Thyroid gland (tissue), 4 donors: ENCODE data around the gene TNS4. TPM values are rescaled to one million over a fixed set of nuclear protein-coding genes. Genes with fewer than 3 reads are reported as not detected.
A peak's percentile ranks its signal among the peaks of the same experiment; 100 is the strongest.

Experiments
- DNase-seq, 2 donors: peaks; one replicate each; pipeline ENCODE4 v3.0.0-alpha.2; 2019
- H3K27ac ChIP-seq, 3 donors: fragments of 200-600 bp; sonication (generic); 1 replicate in 2 of 3; 2 replicates in 1 of 3; pipeline ENCODE4 v1.5.1; 2016 to 2019; ENCODE audit warnings: mild to moderate bottlenecking in 1 of 3, moderate library complexity in 1 of 3
- H3K27me3 ChIP-seq: fragments of 200-600 bp; sonication (generic); one replicate; pipeline ENCODE4 v1.5.1; 2019
- H3K36me3 ChIP-seq, 2 donors: fragments of 200-600 bp; sonication (generic); one replicate each; pipeline ENCODE4 v1.5.1; 2016 to 2019
- H3K4me1 ChIP-seq, 2 donors: fragments of 200-600 bp; sonication (generic); one replicate each; pipeline ENCODE4 v1.5.1; 2017 to 2019
- H3K4me3 ChIP-seq, 3 donors: fragments of 200-600 bp; sonication (generic); replicated peaks in 1 of 3; 1 replicate in 2 of 3; 2 replicates in 1 of 3; pipeline ENCODE4 v1.5.1; 2016; ENCODE audit warnings: mild to moderate bottlenecking in 1 of 3
- H3K9me3 ChIP-seq: fragments of 200-600 bp; sonication (generic); one replicate; pipeline ENCODE4 v1.5.1; 2017
- CTCF ChIP-seq, 6 experiments: fragments of 200-600 bp in 3 of 6; fragments of 450-650 bp in 3 of 6; sonication (generic) in 3 of 6; IDR thresholded peaks; one replicate each; pipeline ENCODE4 v1.5.1; 2016 to 2019; ENCODE audit warnings: antibody characterized with exemption in 6 of 6, mild to moderate bottlenecking in 2 of 6, inconsistent platforms in 1 of 6, moderate library complexity in 1 of 6
- POLR2A ChIP-seq, 2 donors: fragments of 450-650 bp; IDR thresholded peaks; one replicate each; pipeline ENCODE4 v1.6.1; 2017; ENCODE audit warnings: antibody characterized with exemption in 2 of 2, mild to moderate bottlenecking in 2 of 2, moderate library complexity in 1 of 2
- WGBS, 2 donors: methylation state at CpG; one replicate each; pipeline ENCODE4 v1.1.5; 2017; 5-methylcytosine and 5-hydroxymethylcytosine counted together
- intact Hi-C: fragments of 100-400 bp; cut with DNase I; formaldehyde crosslinking; loops from one replicate; pipeline ENCODE4 v1.15.1; 2023
- total RNA-seq, 4 donors: library from RNA; depleted of rRNA; stranded (reverse); fragments of >200 nt; gene quantifications; one replicate each; pipeline ENCODE4 v1.2.3, GENCODE V29; 2016

Gene TNS4
- total RNA-seq, 4 donors from 2014 or later = 5.4 to 24.7 (median 16.2) TPM

- peak overlapping the region in 1 of 3 donors; percentile 0 for H3K27ac ChIP-seq
- H3K27me3 ChIP-seq = no peaks in the 10 kb centered on the region
- no peak overlapping the region for H3K4me3 ChIP-seq
- WGBS, 2 donors = 90 to 91% methylated on average over 14 of the region's 14 CpGs
- intact Hi-C loops = no loop called here
- DNase-seq = no peak
- no peaks in the 10 kb centered on the region for H3K9me3 ChIP-seq
- TF ChIP-seq POLR2A (IDR thresholded peaks at IDR 0.05) (no peak), CTCF (IDR thresholded peaks at IDR 0.05) (no peak)
- H3K36me3 ChIP-seq = no peaks in the 10 kb centered on the region
- peaks cover 3 to 24% of the 10 kb centered on the region in 2 donors for H3K4me1 ChIP-seq
These were observed 19.6 kb upstream of the TNS4 start for GRCh38 chr17:40520991-40521453.

GRCh38 chr17:40519089-40519775 lies 17.8 kb upstream of the TNS4 start:
- no peaks in the 10 kb centered on the region for H3K27me3 ChIP-seq
- H3K36me3 ChIP-seq = no peaks in the 10 kb centered on the region
- no peak overlapping the region for H3K4me3 ChIP-seq
- intact Hi-C loops = no loop called here
- TF ChIP-seq CTCF (IDR thresholded peaks at IDR 0.05) (no peak), POLR2A (IDR thresholded peaks at IDR 0.05) (no peak)
- H3K27ac ChIP-seq = peak overlapping the region in 1 of 3 donors; percentile 52
- peaks cover 3 to 24% of the 10 kb centered on the region in 2 donors for H3K4me1 ChIP-seq
- DNase-seq = peak in 1 of 2 donors; percentile 1
- WGBS, 2 donors = 89 to 95% methylated on average over 4 of the region's 5 CpGs
- H3K9me3 ChIP-seq = no peaks in the 10 kb centered on the region

- H3K4me3 ChIP-seq = no peak overlapping the region
- peak overlapping the region in 1 of 3 donors; percentile 52 for H3K27ac ChIP-seq
- H3K27me3 ChIP-seq = no peaks in the 10 kb centered on the region
- DNase-seq = peak in 1 of 2 donors; percentile 7
- no peaks in the 10 kb centered on the region for H3K36me3 ChIP-seq
- peaks cover 3 to 24% of the 10 kb centered on the region in 2 donors for H3K4me1 ChIP-seq
- intact Hi-C loops = no loop called here
- 74 to 89% methylated on average over 5 of the region's 5 CpGs for WGBS, 2 donors
- no peak for TF ChIP-seq CTCF (IDR thresholded peaks at IDR 0.05)
- TF ChIP-seq POLR2A (IDR thresholded peaks at IDR 0.05) = no peak
- no peaks in the 10 kb centered on the region for H3K9me3 ChIP-seq
These were observed 17.1 kb upstream of the TNS4 start for GRCh38 chr17:40518401-40519088.

- 94 to 99% methylated on average over 4 of the region's 4 CpGs for WGBS, 2 donors
- Histone ChIP-seq H3K4me3 (no peak overlapping the region), H3K4me1 (peaks cover 2 to 24% of the 10 kb centered on the region in 2 donors), H3K27me3 (no peaks in the 10 kb centered on the region), H3K9me3 (no peaks in the 10 kb centered on the region), H3K27ac (peak overlapping the region in 1 of 3 donors; percentile 52), H3K36me3 (no peaks in the 10 kb centered on the region)
- intact Hi-C loops = no loop called here
- DNase-seq = no peak
- no peak for TF ChIP-seq POLR2A (IDR thresholded peaks at IDR 0.05)
- no peak for TF ChIP-seq CTCF (IDR thresholded peaks at IDR 0.05)
These were observed 16.6 kb upstream of the TNS4 start for GRCh38 chr17:40517981-40518380.

- no peak overlapping the region for H3K27ac ChIP-seq
- H3K4me3 ChIP-seq = no peak overlapping the region
- 90 to 91% methylated on average over 2 of the region's 2 CpGs for whole genome bisulfite sequencing, 2 donors
- H3K4me1 ChIP-seq = peaks cover 0 to 25% of the 10 kb centered on the region in 2 donors
- H3K27me3 ChIP-seq = no peaks in the 10 kb centered on the region
- peak in 1 of 2 donors; percentile 0 for DNase-seq
- H3K36me3 ChIP-seq = no peaks in the 10 kb centered on the region
- no peaks in the 10 kb centered on the region for H3K9me3 ChIP-seq
- TF ChIP-seq CTCF (IDR thresholded peaks at IDR 0.05) (no peak), POLR2A (IDR thresholded peaks at IDR 0.05) (no peak)
- intact Hi-C loops = no loop called here
These were observed 15.9 kb upstream of the TNS4 start for GRCh38 chr17:40517286-40517662.
